Mesothelial cell of epicardium (in vitro differentiated cells): ENCODE results near the gene ARL2. TPM values are rescaled to one million over a fixed set of nuclear protein-coding genes. Genes with fewer than 3 reads are reported as not detected.

Experiments
- DNase-seq, 2 experiments: peaks; one replicate each; pipeline ENCODE4 v3.0.0; 2021; ENCODE audit warnings: low spot score in 2 of 2; ENCODE audit not compliant: unreplicated experiment in 2 of 2
- H3K27ac Mint-ChIP-seq: 2 replicates; pipeline ENCODE4 v1.8.0; 2021; ENCODE audit warnings: mixed read lengths
- H3K27me3 Mint-ChIP-seq: 2 replicates; pipeline ENCODE4 v1.8.0; 2021; ENCODE audit warnings: low read depth, mixed read lengths
- H3K36me3 Mint-ChIP-seq: 2 replicates; pipeline ENCODE4 v1.8.0; 2021; ENCODE audit warnings: mixed read lengths
- H3K4me1 Mint-ChIP-seq: 2 replicates; pipeline ENCODE4 v1.8.0; 2021; ENCODE audit warnings: mixed read lengths
- H3K4me3 Mint-ChIP-seq: 2 replicates; pipeline ENCODE4 v1.8.0; 2021; ENCODE audit warnings: mild to moderate bottlenecking, moderate library complexity, mixed read lengths
- H3K9me3 Mint-ChIP-seq: 2 replicates; pipeline ENCODE4 v1.8.0; 2021; ENCODE audit warnings: mixed read lengths
- total RNA-seq: library from RNA; stranded (reverse); gene quantifications from 3 replicates; pipeline ENCODE4 v1.2.1, GENCODE V29; 2021
- TF ChIP-seq, protein P1 (sequence below): fragments of 200-600 bp; sonication (generic); IDR thresholded peaks from one replicate; pipeline ENCODE4 v1.5.0; 2021; ENCODE audit warnings: antibody characterized with exemption; ENCODE audit not compliant: unreplicated experiment

The ARL2 gene
- total RNA-seq, 1 donor from 2014 or later, result 79.9 TPM

DNA sequence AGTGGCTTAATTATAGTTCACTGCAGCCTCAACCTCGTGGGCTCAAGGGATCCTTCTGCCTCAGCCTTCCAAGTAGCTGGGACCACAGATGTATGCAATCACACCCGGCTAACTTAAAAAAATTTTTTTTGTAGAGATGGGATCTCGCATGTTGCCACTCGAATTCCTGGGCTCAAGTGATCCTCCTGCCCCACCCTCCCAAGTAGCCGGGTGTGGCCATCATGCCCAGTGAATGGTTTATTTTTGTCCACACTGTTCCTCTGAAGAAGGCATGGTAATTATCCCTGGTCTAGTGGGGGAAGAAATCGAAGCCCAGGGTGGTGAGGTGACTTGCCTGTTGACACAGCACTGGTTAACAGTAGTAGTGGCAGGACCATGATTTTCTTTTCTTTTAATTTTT lies 28.9 kb downstream of the ARL2 start:
- Mint-ChIP-seq H3K27me3 (no peaks in the 10 kb centered on the region), H3K4me3 (peak overlapping the region; percentile 88), H3K27ac (no peak overlapping the region), H3K9me3 (no peaks in the 10 kb centered on the region), H3K36me3 (peaks cover 3% of the 10 kb centered on the region), H3K4me1 (peaks cover 14% of the 10 kb centered on the region)
- no peak for DNase-seq
- TF ChIP-seq, protein P1, sequence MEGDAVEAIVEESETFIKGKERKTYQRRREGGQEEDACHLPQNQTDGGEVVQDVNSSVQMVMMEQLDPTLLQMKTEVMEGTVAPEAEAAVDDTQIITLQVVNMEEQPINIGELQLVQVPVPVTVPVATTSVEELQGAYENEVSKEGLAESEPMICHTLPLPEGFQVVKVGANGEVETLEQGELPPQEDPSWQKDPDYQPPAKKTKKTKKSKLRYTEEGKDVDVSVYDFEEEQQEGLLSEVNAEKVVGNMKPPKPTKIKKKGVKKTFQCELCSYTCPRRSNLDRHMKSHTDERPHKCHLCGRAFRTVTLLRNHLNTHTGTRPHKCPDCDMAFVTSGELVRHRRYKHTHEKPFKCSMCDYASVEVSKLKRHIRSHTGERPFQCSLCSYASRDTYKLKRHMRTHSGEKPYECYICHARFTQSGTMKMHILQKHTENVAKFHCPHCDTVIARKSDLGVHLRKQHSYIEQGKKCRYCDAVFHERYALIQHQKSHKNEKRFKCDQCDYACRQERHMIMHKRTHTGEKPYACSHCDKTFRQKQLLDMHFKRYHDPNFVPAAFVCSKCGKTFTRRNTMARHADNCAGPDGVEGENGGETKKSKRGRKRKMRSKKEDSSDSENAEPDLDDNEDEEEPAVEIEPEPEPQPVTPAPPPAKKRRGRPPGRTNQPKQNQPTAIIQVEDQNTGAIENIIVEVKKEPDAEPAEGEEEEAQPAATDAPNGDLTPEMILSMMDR, result no peak

DNA sequence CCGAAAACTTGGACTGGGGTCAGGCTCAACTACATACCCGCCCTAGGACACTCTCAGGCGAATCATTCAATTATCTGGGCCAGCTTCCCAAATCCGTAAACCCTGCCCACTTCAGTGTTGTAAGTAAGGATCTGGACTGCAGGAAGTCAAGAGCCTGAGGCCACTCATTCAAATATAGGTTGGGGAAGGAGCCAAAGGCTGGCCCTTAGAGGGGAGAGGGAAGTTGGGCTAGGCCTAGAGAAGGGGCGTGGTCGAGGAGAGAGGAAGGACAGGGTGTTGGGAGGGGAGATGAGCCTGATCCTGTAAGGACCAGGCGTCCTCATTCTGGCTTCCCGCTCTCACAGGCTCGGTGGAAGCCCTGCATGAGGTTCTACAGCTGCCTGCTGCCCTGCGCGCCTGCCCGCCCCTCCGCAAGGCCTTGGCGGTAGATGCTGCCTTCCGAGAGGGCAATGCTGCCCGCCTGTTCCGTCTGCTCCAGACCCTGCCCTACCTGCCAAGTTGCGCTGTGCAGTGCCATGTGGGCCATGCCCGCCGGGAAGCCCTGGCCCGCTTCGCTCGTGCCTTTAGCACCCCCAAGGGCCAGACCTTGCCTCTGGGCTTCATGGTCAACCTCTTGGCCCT lies 30.0 kb downstream of the ARL2 start:
- Mint-ChIP-seq H3K4me1 (peaks cover 14% of the 10 kb centered on the region), H3K27ac (no peak overlapping the region), H3K27me3 (no peaks in the 10 kb centered on the region), H3K36me3 (peaks cover 3% of the 10 kb centered on the region), H3K9me3 (no peaks in the 10 kb centered on the region), H3K4me3 (no peak overlapping the region)
- TF ChIP-seq, protein P1, result no peak
- DNase-seq, result no peak

DNA sequence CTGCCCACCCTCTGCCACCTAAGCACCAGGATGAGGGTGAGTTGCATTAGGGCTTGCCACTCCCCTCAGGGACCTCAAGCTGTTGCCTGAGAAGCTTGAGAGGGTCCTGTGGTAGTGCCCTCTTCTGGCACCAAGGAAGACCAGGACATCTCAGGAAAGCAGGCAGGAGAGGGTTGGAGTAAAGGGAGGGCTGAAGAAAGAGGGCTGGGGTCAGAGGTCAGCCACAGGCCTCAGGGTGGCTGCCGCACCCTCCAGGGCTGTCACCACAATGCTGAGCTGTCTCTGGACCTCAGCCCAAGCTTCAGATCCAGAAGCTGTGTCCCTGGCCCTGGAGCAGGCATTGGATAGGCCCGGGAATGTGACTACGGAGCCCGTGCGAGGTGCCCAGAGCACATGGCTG lies 31.1 kb downstream of the ARL2 start:
- TF ChIP-seq, protein P1, result no peak
- no peak for DNase-seq
- Mint-ChIP-seq H3K9me3 (no peaks in the 10 kb centered on the region), H3K36me3 (peaks cover 3% of the 10 kb centered on the region), H3K4me1 (peaks cover 14% of the 10 kb centered on the region), H3K4me3 (no peak overlapping the region), H3K27me3 (no peaks in the 10 kb centered on the region), H3K27ac (no peak overlapping the region)

DNA sequence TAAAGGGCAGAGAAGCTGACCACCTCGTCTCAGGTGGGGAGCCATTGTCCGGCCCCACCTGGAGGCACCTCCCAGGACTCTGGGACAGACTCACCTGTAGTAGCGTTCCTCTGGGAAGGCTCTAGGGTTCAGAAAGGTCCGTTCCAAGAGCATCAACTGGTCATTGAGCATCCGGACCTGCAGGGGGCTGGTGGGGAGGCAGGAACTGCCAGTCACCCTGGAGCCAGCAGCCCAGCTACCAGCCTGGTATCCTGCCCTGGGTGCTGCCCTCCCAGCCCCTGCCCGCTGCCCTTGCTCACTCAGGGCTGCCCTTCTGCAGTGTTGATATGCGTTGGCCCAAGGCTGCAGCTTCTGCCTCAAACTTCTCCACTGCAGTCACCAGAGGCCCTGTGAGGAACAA lies 31.8 kb downstream of the ARL2 start:
- TF ChIP-seq, protein P1, result no peak
- H3K4me1 Mint-ChIP-seq, result peaks cover 11% of the 10 kb centered on the region
- H3K36me3 Mint-ChIP-seq, result peaks cover 3% of the 10 kb centered on the region
- H3K27me3 Mint-ChIP-seq, result no peaks in the 10 kb centered on the region
- no peak overlapping the region for H3K4me3 Mint-ChIP-seq
- no peaks in the 10 kb centered on the region for H3K9me3 Mint-ChIP-seq
- H3K27ac Mint-ChIP-seq, result no peak overlapping the region
- no peak for DNase-seq

DNA sequence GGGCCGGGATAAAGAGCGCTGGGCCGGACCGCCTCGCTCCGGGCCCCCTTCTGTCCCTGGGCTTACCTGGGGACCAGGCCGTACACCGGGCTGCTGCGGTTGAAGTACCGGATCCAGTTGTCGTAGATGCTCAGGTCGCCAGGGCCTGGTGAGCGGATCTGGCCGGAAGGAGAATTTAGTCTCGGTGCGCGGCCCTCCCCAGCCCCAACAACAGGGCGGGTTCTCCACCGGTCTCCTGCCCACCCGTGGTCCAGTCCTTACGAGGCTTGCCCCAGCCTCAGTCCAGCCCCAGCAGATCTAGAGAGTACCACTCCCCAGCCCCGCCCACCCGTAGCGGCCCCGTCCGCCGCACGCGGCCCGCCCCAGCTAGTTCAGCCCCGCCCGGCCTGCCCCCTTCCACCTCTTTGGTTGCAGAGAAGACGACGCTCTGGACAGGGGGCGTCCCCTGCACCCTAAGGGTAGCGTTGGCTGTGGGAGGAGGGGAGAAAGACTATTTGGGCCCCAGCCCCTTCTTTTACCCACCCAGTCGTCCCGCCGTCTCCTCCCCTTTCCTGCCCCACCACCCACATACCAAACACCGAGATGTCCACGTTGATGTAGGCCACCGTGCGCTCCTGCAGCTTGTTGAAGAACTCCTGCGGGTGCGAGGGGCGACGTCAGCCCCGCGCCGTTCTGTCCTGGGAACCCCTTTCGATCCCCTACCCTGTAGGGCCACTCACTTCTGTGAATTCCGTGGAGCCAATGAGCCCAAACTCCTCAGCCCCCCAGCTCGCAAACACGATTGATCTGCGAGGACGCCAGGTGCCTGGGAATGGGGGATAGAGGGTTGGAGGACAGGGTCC lies 33.8 kb downstream of the ARL2 start:
- Mint-ChIP-seq H3K27ac (no peak overlapping the region), H3K36me3 (peaks cover 3% of the 10 kb centered on the region), H3K4me3 (peak overlapping the region; percentile 51), H3K27me3 (no peaks in the 10 kb centered on the region), H3K4me1 (peaks cover 2% of the 10 kb centered on the region), H3K9me3 (no peaks in the 10 kb centered on the region)
- no peak for DNase-seq
- TF ChIP-seq, protein P1, result no peak
